GM15510 (cell line): ENCODE measurements around the gene TAC3.

Source experiments
- POLR2A ChIP-seq: IDR thresholded peaks from 3 replicates; pipeline ENCODE4 v1.6.1; 2011; ENCODE audit warnings: borderline replicate concordance; ENCODE audit not compliant: insufficient read length; ENCODE audit errors: extremely low read depth

The TAC3 gene

GRCh38 chr12:57042695-57043094, 26.4 kb upstream of the TAC3 start:
- no peak for TF ChIP-seq POLR2A

GRCh38 chr12:57040750-57041149, 24.4 kb upstream of the TAC3 start:
- no peak for TF ChIP-seq POLR2A

DNA sequence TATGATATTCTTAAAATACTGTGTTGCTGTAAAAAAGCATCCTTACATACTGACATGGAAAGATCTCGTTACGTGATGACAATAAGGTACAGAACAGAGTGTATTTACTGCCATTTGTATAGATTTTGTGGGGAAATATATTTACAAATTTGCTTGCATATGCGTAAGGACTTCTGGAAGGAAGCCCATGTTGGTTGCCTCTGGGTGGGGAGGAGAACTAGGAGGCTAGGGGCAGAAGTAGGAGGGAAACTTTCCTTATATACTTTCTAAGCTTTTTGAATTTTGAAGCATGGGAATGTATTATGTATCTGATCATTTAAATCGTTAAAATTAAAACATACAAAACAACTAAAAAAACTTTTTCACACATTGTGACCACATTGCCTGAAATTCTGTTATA, 23.9 kb upstream of the TAC3 start:
- no peak for TF ChIP-seq POLR2A

- TF ChIP-seq POLR2A: no peak
Measured at GRCh38 chr12:57039016-57039798, 22.9 kb upstream of the TAC3 start.

DNA sequence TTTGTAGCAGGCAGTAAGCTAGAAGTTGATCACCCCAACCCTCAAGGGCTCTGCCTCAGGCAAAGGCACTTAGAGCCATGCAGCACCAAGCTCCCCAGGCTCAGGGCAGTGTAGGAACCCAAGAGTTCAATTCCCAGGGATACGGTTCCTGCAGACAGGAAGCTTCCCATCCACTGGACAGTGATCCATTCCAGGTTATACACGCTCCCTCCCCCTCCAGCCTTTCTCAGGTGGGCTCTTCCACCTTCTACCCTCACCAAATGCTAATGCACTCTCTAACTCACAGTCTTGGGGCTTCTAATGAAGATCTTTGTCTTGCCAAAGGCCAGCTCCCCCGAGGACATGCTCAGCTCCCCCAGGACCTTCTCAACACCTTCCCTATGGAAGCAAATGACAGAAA, 20.9 kb upstream of the TAC3 start:
- no peak for TF ChIP-seq POLR2A

GRCh38 chr12:57033431-57033830, 17.1 kb upstream of the TAC3 start:
- no peak for TF ChIP-seq POLR2A

- TF ChIP-seq POLR2A: no peak
Measured at GRCh38 chr12:57031789-57032188, 15.5 kb upstream of the TAC3 start.

- TF ChIP-seq POLR2A: no peak
Measured at GRCh38 chr12:57031138-57031725, 14.9 kb upstream of the TAC3 start.

GRCh38 chr12:57029457-57029856, 13.1 kb upstream of the TAC3 start:
- no peak for TF ChIP-seq POLR2A

DNA sequence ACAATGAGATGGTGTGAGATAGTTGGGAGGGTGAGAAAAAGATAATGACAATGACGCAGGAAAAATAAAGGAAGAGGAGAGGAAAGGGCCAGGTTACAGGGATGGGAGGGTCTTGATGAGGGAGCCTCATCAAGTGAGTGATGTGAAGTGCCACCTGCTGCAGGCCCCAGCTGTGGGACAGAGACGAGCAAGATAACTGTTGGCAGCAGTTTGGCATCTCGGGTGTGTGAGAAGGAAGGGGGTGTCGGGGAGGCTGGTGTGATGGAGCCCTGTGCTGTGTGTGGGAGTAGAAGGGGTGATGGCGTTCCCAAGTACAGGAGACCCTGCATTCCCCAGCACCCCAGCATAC, 11.4 kb upstream of the TAC3 start:
- TF ChIP-seq POLR2A: no peak

DNA sequence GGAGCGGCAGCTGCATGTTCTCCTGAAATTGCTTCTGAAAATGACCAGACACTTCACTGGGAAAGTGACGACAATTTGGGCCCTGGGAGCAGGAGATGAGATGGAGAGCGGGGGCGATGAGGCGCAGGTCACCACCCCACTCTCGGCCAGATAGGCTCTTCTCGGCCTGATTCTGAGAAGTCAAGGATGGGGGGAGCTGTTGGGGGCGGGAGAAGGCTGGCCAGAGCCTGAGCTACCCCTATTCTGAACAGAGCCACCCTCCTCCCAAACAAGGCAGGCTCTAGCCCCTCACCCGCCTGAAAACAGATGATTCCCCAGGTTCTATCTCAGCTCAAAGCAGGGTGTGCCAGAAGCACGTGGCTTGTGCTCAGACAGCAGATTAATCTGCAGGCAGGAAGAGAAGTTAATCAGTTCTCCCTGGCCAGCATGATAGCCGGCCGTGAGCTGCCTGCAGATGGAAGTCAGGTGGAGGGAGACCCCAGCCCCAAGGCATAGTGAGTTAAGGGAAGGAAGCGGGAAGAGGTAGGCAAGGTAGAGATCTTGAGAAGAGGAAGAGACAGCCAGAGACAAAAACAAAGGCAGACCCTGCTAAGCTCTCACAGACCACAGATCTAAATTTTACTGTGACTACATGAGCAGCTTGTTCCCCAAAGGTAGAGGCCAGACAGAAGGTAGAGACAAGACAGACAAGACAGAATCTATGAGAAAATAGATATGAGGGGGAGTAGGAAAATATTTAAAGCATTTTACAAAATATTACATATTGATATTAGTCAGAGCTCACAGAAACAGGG, 10.9 kb upstream of the TAC3 start:
- TF ChIP-seq POLR2A: no peak

DNA sequence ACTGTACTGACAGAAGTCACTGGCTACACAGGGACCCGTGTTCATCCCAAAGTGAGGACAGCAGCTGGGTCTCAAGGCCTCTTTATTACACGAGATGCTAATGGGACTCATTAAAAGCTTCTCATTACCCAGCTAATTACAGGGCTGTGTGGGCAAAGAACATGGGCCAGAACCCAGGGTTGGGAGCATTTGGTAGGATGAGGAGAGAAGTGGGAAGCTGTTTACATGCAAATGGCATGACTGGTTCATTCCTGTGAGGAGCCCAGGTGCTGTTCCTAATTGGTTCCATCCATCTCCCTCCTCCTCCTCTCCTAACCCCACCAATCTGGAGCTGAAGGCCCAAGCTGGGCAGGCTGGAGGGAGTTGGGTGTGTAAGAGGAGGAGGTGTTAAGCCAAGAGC, 8.9 kb upstream of the TAC3 start:
- TF ChIP-seq POLR2A: no peak

DNA sequence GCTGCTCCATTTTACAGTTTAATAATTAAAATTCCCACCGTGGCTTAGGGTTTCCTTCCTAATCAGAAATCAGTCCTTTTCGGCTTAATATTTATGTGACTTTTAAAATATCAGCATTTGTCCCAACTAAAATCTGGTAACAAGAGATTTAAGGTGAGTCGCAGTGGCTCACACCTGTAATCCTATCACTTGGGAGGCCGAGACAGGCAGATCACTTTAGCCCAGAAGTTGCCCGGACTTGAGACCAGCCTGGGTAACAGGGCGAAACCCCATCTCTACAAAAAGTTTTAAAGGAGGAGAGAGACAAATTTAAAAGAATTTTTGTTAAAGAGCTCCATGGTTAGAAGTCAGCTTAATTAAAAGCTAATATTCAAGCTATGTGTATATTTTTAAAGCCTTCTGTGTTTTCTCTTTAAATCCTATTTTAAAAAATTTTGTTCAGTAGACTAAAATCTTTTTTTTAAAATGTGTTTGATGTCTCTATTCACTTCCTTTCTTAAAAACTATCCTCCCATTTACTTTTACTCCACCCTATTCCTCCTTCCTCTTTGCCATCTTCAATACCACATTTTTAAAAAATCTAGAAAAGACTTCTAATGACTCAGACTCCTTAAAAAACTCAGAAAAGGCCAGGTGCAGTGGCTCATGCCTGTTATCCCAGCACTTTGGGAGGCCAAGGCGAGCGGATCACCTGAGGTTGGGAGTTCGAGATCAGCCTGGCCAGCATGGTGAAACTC, 3.8 kb upstream of the TAC3 start:
- no peak for TF ChIP-seq POLR2A

- TF ChIP-seq POLR2A: no peak
Measured at GRCh38 chr12:57018906-57019305, 2.6 kb upstream of the TAC3 start.

DNA sequence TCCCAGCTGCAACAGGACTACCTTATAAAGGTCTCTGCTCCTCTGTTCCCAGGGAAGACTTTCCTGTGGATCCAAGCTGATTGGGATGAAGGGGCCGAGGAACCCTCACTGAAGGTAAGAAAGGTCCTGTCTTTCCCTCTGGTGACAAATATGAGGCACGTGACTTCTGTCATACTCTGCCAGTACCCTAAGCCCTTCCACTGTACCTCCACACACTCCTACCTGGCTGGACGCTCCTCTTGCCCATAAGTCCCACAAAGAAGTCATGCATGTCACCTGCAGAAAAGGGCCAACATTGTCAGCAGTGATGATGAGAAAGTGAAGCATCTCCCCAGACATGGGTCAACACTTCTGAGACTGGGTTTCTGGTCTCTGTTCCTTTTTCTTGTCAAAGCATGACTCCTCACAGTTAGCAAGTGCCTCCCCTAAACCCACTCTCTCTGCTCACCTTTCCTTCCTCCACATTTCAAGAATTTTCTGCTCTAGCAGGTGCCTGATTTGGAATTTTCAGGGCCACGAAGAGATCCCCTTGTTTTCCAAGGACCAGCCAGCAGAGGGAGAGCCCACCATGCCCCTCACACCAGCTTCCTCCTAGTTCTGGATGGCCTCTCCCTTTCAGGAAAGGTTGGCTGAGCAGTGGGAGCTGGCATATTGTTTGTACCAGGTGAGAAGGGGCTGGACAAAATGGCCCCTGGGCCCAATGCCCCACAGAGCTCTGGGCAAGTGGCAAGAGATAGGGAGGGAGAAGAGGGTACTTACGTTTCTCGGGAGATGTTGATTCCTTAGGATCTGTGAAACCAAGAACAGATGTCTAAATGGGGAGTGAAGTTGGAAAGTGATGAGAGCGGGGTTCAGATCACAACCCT, 3.5 kb downstream of the TAC3 start:
- TF ChIP-seq POLR2A: no peak
